K562 (cell line): ENCODE results near the gene RNF212B. TPM values are rescaled to one million over a fixed set of nuclear protein-coding genes. Genes with fewer than 3 reads are reported as not detected.
A peak's percentile ranks its signal among the peaks of the same experiment; 100 is the strongest.

Experiments used
- KDM5B ChIP-seq: fragments of 200-600 bp; sonication (generic); IDR thresholded peaks from 2 replicates; pipeline ENCODE4 v1.6.1; 2012; ENCODE audit warnings: low read depth, mild to moderate bottlenecking, moderate library complexity, low read length, control low read depth, inconsistent platforms; ENCODE audit not compliant: insufficient replicate concordance
- MAZ ChIP-seq, 2 experiments: fragments of 450-650 bp in 1 of 2; sonication (generic) in 1 of 2; formaldehyde crosslinking; IDR thresholded peaks in 1 of 2; conservative IDR thresholded peaks in 1 of 2; 2 replicates each; pipeline versions ENCODE4 v1.4.0 to v1.5.0; 2020; ENCODE audit warnings: mild to moderate bottlenecking in 1 of 2, missing genetic modification reagents in 1 of 2
- SOX6 ChIP-seq: fragments of 450-650 bp; IDR thresholded peaks from 2 replicates; pipeline ENCODE4 v1.6.1; 2014; ENCODE audit warnings: mild to moderate bottlenecking
- SRSF7 ChIP-seq: fragments of 200-400 bp; formaldehyde crosslinking; optimal IDR thresholded peaks from 2 replicates; pipeline ENCODE3; 2017; ENCODE audit warnings: mild to moderate bottlenecking, low read depth, low read length
- TBP ChIP-seq: optimal IDR thresholded peaks from 2 replicates; pipeline ENCODE3; 2011; ENCODE audit warnings: low read depth, low read length, improper control_type of control experiment
- ZNF41 ChIP-seq: fragments of 250-450 bp; sonication (Bioruptor Pico); conservative IDR thresholded peaks from 2 replicates; pipeline ENCODE4 v1.4.0; 2020; ENCODE audit warnings: mild to moderate bottlenecking
- polyA plus RNA-seq, 8 experiments: library from polyadenylated mRNA; depleted of rRNA in 4 of 8; stranded (reverse) in 5 of 8; unstranded in 3 of 8; fragments of >200 nt; fragmentation: Nextera tagmentation in 2 of 8; fragmentation: Illumina TruSeq in 1 of 8; extraction: Ambion mirVana in 2 of 8; extraction: Trizol in 1 of 8; gene quantifications; 2 replicates each; pipeline versions ENCODE4 v1.2.1 to v1.2.3, GENCODE V29; 2011 to 2014; ENCODE audit warnings: inconsistent platforms in 1 of 8, missing spikeins in 1 of 8
- total RNA-seq, 7 experiments: library from RNA; depleted of rRNA in 6 of 7; stranded (reverse); fragments of >200 nt in 6 of 7; fragmentation: Illumina TruSeq in 2 of 7; extraction: Trizol in 2 of 7; gene quantifications; 2 replicates each; pipeline versions ENCODE4 v1.2.1 to v1.2.3, GENCODE V29; 2011 to 2021; ENCODE audit warnings: low replicate concordance in 1 of 7
- TF ChIP-seq, protein P1 (sequence below), 2 experiments: fragments of 450-650 bp in 1 of 2; IDR thresholded peaks; 2 replicates each; pipeline ENCODE4 v1.6.1; 2011 to 2017; ENCODE audit warnings: low read depth in 2 of 2, antibody characterized with exemption in 1 of 2, borderline replicate concordance in 1 of 2, low read length in 1 of 2, mild to moderate bottlenecking in 1 of 2, mixed read lengths in 1 of 2; ENCODE audit not compliant: control insufficient read depth in 1 of 2
- TF ChIP-seq, protein P2 (sequence below): fragments of 250-450 bp; sonication (Bioruptor Pico); IDR thresholded peaks from 2 replicates; pipeline ENCODE4 v1.8.0; 2021; ENCODE audit warnings: moderate library complexity, mild to moderate bottlenecking, inconsistent platforms
- TF ChIP-seq, protein P3 (sequence below): fragments of 450-650 bp; IDR thresholded peaks from 2 replicates; pipeline ENCODE4 v1.6.1; 2017; ENCODE audit warnings: antibody characterized with exemption, mild to moderate bottlenecking
- TF ChIP-seq, protein P4 (sequence below): sonication (generic); formaldehyde crosslinking; IDR thresholded peaks from 2 replicates; pipeline ENCODE4 v1.8.0; 2022; ENCODE audit warnings: mild to moderate bottlenecking, missing genetic modification reagents
- TF ChIP-seq, protein P5 (sequence below): fragments of 250-450 bp; sonication (Bioruptor Pico); IDR thresholded peaks from 2 replicates; pipeline ENCODE4 v1.8.0; 2021; ENCODE audit warnings: borderline replicate concordance, mild to moderate bottlenecking, moderate library complexity; ENCODE audit not compliant: poor library complexity, severe bottlenecking
- TF ChIP-seq, protein P6 (sequence below), 3 experiments: IDR thresholded peaks in 2 of 3; conservative IDR thresholded peaks in 1 of 3; 2 replicates each; pipeline ENCODE4 v1.5.1; 2011 to 2012; ENCODE audit warnings: low read length in 3 of 3, mild to moderate bottlenecking in 3 of 3, control low read depth in 2 of 3, improper control_type of control experiment in 1 of 3, inconsistent platforms in 1 of 3, low read depth in 1 of 3, mixed read lengths in 1 of 3, moderate library complexity in 1 of 3; ENCODE audit not compliant: insufficient read depth in 2 of 3

RNF212B gene
- total and polyA plus RNA-seq, 9 of the 15 experiments (the other 6 are each of a cell fraction or from before 2014, with no cell fraction given), result 0.15 to 0.43 (median 0.27) TPM; not detected in 3

DNA sequence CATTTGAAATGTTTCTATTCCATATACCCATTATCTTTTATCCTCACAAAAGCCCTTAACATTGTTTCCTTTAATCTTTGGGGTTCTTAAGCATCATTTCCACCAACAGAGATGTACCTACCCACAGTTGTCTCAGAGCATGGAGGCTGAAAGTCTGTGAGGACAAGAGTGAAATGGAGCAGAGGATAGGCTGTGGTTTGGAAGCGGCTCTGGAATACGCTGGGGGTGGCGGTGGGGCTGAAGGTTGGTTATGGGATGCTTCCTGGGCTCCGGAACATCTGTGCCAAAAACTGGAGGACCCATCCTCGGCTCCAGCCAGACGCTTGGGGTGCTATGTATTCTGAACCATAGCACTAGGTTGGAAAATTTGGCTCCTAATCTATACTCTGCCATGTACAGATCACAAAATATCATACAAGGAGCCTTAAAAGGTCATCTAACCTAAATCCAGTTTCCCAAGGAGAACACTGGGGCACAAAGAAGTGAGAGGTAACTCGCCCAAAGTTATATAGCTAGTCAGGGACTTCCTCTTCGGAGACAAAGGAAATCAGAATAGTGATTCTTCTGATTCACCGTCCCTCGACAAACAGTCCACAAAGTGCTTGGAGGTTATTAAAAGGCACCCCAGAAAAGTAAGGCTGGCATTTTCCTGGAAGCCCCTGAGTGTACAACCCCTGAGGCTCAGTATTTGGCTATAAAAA lies 62.4 kb downstream of the RNF212B start (continued):
- TF ChIP-seq, protein P1, sequence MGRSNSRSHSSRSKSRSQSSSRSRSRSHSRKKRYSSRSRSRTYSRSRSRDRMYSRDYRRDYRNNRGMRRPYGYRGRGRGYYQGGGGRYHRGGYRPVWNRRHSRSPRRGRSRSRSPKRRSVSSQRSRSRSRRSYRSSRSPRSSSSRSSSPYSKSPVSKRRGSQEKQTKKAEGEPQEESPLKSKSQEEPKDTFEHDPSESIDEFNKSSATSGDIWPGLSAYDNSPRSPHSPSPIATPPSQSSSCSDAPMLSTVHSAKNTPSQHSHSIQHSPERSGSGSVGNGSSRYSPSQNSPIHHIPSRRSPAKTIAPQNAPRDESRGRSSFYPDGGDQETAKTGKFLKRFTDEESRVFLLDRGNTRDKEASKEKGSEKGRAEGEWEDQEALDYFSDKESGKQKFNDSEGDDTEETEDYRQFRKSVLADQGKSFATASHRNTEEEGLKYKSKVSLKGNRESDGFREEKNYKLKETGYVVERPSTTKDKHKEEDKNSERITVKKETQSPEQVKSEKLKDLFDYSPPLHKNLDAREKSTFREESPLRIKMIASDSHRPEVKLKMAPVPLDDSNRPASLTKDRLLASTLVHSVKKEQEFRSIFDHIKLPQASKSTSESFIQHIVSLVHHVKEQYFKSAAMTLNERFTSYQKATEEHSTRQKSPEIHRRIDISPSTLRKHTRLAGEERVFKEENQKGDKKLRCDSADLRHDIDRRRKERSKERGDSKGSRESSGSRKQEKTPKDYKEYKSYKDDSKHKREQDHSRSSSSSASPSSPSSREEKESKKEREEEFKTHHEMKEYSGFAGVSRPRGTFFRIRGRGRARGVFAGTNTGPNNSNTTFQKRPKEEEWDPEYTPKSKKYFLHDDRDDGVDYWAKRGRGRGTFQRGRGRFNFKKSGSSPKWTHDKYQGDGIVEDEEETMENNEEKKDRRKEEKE (IDR thresholded peaks at IDR 0.05; ENCODE audit: borderline replicate concordance in 1 of 2, control insufficient read depth in 1 of 2, low read depth in 2 of 2, low read length in 1 of 2), result no peak
- TF ChIP-seq, protein P2, sequence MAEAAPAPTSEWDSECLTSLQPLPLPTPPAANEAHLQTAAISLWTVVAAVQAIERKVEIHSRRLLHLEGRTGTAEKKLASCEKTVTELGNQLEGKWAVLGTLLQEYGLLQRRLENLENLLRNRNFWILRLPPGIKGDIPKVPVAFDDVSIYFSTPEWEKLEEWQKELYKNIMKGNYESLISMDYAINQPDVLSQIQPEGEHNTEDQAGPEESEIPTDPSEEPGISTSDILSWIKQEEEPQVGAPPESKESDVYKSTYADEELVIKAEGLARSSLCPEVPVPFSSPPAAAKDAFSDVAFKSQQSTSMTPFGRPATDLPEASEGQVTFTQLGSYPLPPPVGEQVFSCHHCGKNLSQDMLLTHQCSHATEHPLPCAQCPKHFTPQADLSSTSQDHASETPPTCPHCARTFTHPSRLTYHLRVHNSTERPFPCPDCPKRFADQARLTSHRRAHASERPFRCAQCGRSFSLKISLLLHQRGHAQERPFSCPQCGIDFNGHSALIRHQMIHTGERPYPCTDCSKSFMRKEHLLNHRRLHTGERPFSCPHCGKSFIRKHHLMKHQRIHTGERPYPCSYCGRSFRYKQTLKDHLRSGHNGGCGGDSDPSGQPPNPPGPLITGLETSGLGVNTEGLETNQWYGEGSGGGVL (CRISPR knock-in tag), result no peak
- TF ChIP-seq, protein P3, sequence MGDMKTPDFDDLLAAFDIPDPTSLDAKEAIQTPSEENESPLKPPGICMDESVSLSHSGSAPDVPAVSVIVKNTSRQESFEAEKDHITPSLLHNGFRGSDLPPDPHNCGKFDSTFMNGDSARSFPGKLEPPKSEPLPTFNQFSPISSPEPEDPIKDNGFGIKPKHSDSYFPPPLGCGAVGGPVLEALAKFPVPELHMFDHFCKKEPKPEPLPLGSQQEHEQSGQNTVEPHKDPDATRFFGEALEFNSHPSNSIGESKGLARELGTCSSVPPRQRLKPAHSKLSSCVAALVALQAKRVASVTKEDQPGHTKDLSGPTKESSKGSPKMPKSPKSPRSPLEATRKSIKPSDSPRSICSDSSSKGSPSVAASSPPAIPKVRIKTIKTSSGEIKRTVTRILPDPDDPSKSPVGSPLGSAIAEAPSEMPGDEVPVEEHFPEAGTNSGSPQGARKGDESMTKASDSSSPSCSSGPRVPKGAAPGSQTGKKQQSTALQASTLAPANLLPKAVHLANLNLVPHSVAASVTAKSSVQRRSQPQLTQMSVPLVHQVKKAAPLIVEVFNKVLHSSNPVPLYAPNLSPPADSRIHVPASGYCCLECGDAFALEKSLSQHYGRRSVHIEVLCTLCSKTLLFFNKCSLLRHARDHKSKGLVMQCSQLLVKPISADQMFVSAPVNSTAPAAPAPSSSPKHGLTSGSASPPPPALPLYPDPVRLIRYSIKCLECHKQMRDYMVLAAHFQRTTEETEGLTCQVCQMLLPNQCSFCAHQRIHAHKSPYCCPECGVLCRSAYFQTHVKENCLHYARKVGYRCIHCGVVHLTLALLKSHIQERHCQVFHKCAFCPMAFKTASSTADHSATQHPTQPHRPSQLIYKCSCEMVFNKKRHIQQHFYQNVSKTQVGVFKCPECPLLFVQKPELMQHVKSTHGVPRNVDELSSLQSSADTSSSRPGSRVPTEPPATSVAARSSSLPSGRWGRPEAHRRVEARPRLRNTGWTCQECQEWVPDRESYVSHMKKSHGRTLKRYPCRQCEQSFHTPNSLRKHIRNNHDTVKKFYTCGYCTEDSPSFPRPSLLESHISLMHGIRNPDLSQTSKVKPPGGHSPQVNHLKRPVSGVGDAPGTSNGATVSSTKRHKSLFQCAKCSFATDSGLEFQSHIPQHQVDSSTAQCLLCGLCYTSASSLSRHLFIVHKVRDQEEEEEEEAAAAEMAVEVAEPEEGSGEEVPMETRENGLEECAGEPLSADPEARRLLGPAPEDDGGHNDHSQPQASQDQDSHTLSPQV, result no peak
- TF ChIP-seq, protein P4, sequence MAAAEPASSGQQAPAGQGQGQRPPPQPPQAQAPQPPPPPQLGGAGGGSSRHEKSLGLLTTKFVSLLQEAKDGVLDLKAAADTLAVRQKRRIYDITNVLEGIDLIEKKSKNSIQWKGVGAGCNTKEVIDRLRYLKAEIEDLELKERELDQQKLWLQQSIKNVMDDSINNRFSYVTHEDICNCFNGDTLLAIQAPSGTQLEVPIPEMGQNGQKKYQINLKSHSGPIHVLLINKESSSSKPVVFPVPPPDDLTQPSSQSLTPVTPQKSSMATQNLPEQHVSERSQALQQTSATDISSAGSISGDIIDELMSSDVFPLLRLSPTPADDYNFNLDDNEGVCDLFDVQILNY, result no peak
- 0 out of 4 replicates have a peak, but pooled peaks of 1 of the 2 experiments have one; percentile 8 for TF ChIP-seq MAZ (CRISPR knock-in tag; conservative IDR thresholded peaks at IDR 0.05 in 1 of 2, IDR thresholded peaks at IDR 0.05 in 1 of 2)
- TF ChIP-seq, protein P5, sequence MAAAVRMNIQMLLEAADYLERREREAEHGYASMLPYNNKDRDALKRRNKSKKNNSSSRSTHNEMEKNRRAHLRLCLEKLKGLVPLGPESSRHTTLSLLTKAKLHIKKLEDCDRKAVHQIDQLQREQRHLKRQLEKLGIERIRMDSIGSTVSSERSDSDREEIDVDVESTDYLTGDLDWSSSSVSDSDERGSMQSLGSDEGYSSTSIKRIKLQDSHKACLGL, result no peak
- TF ChIP-seq SRSF7, result no peak
- no peak for TF ChIP-seq ZNF41 (CRISPR knock-in tag)
- TF ChIP-seq KDM5B, result peak; percentile 28
- peak; percentile 30 for TF ChIP-seq TBP
- TF ChIP-seq, protein P6, sequence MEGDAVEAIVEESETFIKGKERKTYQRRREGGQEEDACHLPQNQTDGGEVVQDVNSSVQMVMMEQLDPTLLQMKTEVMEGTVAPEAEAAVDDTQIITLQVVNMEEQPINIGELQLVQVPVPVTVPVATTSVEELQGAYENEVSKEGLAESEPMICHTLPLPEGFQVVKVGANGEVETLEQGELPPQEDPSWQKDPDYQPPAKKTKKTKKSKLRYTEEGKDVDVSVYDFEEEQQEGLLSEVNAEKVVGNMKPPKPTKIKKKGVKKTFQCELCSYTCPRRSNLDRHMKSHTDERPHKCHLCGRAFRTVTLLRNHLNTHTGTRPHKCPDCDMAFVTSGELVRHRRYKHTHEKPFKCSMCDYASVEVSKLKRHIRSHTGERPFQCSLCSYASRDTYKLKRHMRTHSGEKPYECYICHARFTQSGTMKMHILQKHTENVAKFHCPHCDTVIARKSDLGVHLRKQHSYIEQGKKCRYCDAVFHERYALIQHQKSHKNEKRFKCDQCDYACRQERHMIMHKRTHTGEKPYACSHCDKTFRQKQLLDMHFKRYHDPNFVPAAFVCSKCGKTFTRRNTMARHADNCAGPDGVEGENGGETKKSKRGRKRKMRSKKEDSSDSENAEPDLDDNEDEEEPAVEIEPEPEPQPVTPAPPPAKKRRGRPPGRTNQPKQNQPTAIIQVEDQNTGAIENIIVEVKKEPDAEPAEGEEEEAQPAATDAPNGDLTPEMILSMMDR (IDR thresholded peaks at IDR 0.05 in 2 of 3, conservative IDR thresholded peaks at IDR 0.05 in 1 of 3; ENCODE audit: insufficient read depth in 2 of 3, low read depth in 1 of 3, low read length in 3 of 3), result 0 out of 6 replicates have a peak, but pooled peaks of 1 of the 3 experiments have one; percentile 4
- TF ChIP-seq SOX6, result peak; percentile 25; the same call in 1 of the 2 replicates
